ENCODE data around the gene HCFC1.
A peak's percentile ranks its signal among the peaks of the same experiment; 100 is the strongest.

The HCFC1 gene

DNA sequence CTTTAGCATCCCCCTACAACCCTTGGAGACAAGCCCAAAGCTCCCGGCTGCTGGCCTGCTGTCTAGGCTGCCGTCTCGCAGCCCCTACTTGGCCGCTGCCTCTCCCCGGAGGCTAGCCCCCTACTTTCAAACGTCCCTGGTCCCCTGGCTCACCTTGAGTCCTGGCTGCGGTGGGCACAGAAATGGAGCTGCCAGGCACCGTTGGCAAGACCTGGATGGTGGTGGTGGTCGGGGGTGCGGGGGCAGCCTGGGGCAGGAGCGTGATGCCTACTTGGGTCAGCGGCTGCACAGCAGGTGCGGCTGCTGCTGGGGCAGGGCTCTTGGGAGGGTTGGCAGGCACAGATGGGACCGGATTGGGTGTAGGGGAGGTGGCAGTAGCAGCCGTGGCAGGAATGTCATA lies 12.0 kb downstream of the HCFC1 start:
- DNase-seq (ENCODE audit: low read depth in 2 of 2, low spot score in 1 of 2): no peak

DNA sequence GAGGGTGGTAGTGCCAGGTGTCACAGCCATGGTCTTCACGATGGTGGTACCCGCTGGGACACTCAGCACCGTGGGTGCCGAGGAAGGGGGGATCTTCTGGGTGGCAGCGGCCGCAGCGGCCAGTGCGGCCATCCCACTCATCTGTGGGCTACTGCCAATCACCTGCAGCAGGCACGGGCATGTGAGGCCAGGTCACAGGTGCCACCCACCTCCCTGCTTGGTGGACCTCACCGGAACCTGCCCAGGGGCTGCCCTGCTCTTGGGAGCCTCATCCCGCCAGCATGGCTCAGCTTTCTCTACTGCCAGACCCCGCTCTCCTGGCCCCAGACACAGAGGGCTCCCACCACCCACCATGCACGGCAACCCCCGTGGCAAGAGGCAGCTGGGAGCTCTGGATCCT lies 13.0 kb downstream of the HCFC1 start:
- no peak for DNase-seq (ENCODE audit: low read depth in 2 of 2, low spot score in 1 of 2)

DNA sequence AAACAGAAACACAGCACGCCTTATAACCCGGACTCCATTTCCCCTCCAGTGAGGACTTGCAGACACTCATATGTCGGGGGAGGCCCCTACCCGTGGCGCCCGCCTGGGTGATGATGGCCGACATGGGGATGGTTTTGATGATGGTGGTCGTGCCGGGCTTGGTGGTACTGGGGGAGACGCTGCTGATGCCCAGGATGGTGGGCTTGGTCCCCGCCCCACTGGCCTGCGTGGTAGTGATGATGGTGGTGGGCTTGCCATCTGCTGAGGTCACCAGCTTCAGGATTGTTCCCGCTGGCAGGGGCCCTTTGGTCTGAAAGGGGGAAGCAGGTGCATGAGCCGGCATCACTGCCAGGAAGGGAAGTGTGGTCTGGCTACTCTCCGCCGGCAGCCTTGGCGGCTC lies 14.4 kb downstream of the HCFC1 start:
- DNase-seq (ENCODE audit: low read depth in 2 of 2, low spot score in 1 of 2): no peak

DNA sequence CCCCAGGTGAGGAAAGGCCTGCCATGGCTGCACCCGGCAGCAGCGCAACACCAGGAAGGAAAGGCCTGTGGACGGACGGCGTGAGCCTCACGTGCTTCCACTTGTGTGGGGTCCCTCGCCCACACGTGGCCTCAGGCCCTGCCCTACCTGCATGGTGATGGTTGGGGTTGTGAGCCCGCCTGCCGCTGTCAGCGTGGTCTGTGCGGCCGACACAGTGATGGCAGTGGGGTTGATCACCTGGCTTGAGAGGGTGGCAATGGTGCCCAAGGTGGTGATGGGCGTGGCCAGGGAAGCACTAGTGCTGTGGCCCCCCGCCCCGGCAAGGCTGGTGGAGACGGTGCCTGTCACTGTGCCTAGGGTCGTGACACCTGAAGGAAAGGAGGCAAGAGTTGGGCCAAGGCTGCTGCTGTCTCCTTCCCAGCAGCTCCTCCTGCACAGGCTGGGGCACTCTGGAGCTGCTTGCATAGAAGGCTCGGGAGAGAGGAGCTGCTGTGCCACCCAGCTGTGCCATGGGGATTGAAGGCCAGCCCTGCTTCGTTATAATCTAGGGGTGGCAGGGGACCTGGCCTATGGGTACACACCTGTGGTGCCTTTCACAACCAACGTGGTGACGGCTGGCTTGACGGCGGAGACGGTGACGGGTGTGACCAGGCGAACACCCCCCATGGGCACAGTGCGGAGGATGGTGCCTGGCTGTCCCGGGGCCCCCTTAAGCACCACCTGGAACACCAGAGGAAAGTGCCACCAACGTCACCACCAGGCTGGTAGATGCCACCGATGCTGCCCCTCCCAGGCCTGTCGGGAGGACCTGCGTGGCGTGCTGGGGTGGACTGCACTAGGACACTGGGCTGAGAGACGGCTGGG lies 15.3 kb downstream of the HCFC1 start:
- no peak for DNase-seq (ENCODE audit: low read depth in 2 of 2, low spot score in 1 of 2)

DNA sequence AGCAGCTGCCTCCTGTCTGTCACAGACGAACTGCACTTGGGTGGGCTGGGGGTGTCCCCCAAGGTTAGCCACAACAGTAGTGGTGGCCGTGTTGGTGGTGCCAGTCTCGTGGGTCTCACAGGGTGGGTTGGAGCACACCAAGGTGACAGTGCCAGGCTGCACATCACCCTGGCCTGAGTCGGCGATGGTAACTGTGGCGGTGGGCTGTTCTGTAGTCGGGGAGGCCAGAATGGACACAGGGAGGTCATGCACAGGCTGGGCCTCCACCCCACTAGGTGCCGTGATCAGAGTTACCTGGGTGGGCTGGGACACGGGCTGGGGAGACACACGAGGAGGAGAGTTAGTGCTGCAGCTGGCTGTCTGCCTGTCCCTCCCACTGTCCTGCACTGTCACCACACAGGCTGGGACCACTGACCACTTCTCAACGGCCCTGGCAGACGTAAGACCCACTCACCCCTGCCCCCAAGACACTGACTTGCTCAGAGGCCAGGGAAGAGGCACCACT lies 16.3 kb downstream of the HCFC1 start:
- DNase-seq (ENCODE audit: low read depth in 2 of 2, low spot score in 1 of 2): no peak

DNA sequence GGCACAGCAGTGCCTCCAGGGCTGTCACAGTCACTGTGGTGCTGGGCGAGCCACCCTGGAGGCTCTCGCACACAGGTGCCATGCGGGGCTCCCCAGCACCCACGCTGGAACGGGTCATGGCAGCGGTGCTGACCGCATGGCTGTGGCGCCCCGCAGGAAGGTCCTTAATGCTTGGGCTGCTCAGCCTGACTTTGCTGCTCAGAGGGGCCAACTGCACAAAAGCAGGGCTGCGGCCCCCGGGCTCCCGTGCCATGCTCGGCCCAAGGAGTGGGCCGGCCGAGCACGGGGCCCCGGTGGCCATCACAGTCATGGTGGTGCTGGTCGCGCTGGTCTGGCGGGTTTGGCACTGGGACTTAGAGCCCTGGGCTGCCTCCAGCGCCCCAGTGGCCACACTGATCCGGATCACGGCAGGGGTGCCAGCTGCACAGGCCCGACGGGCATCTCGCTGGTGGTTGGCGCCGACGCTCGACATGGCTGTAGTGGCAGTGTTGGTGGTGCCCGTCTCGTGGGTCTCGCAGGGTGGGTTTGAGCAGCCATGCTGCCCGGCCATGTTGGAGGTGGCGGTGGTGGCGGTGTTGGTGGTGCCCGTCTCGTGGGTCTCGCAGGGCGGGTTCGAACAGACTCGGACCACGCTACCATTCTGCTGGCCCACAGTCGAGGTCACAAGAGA lies 16.9 kb downstream of the HCFC1 start:
- DNase-seq (ENCODE audit: low read depth in 2 of 2, low spot score in 1 of 2): no peak

DNA sequence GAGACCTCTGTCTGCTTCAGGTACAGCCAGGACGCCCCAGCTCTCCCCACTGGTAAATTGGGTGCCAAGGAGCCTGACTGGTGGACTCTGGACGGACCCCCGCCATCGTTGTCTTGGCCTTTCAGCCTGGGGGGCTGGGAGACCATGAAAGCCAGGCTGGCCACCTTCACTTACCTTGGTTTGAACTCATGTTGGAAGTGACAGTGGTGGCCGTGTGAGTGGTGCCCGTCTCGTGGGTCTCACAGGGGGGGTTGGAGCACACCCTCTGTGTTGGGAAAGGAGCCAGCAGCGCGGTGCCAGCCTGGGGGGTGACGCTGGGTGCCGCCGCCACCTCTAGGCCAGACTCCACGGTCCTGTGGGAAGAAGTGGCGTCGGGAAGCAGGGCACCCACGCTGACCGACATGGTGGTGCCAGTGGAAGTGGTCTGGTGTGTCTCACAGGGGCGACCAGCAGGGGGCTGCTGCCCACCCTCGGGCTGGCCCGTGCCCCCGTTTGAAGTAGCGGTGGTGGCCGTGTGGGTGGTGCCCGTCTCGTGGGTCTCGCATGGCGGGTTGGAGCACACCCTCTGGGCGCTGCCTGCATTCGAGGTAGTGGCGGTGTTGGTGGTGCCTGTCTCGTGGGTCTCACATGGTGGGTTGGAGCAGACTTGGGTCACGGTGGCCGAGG lies 17.6 kb downstream of the HCFC1 start:
- no peak for DNase-seq (ENCODE audit: low read depth in 2 of 2, low spot score in 1 of 2)

DNA sequence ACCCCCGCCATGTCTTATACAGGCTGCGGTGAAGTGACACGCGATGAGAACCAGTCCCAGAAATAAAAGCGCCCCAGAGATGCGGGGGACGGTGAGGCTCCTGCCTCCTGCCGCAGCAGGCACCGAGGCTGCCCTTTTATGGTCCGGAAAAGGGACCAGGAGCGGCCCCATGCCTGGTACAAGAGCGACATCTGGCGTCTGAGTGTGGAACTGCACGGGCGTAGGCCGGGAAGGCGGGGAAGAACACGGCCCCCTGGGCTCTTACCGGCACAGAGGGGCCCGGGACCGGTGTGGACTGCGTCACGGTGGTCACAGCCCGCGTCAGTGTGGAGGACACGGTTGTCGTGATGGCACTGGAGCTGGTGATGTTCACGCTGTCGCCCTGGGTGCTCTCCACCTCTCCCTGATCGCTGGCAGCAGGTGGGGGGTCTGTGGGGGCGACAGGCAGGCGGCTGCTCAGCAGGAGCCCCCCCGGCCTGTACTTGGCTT lies 18.2 kb downstream of the HCFC1 start:
- peak; percentile 60 to 61 for DNase-seq (ENCODE audit: low read depth in 2 of 2, low spot score in 1 of 2)

DNA sequence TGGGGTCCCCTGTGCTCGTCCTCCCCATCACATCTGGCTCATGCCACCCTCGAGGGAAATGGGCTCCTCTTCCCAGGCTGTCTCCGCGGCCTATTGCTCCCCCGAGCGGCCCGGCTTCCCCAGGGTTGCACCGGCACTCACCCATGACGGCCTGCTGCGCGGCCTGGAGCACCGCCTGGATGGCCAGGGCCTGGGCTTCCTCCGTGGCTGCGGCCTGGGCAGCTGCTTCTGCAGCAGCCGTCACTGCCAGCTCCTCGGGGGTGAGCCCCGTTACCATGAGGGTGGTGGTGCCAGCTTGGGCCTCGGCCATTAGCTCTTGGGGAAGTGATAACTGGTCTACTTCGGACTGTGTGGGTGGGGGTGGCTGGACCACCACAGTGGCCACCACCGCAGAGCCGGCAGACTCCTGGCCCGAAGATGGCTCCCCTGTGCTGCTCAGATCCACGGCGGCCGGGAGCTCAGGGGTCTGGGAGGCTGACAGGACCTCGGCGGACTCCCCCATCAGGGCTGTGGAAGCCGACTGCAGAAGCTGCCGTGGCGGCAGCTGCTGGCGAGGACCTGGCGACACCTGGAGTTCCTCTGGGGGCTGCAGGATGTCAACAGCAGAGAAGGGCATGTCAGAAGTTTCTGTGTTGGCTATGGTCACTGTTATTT lies 19.1 kb downstream of the HCFC1 start:
- no peak for DNase-seq (ENCODE audit: low read depth in 2 of 2, low spot score in 1 of 2)

DNA sequence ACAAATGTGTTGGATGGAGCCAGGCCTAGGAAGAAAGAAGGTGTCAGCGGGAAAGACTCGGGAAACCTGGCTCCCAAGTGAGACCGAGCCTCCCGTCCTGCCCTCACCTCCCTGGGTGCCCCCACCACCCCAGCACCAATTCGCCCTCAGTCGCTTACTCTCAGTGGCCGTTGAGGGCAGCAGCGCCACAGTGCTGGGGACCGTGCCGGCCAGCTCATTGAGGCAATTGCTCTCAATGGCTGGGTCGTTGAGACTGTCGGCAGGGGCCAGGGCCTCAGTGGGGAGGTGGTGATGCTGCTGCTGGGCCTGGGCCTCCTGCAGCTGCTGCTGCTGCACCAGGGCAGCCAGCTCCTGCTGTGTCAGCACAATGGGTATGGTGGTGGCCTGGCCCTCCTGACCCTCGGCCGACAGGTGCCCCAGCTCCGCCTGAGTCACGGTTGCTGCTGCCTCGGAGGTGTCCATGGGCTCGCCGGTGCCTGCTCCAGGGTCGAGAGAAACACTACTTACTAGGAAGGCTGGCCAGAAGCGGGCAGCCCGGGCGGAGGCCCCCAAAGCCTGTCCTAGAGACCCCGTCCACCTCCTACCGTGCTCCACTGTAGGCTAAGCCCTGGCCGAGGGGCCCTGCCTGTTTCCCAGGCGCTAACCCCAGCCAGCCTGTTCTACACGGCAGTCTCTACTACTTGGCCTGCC lies 19.8 kb downstream of the HCFC1 start:
- DNase-seq (ENCODE audit: low read depth in 2 of 2, low spot score in 1 of 2): no peak

DNA sequence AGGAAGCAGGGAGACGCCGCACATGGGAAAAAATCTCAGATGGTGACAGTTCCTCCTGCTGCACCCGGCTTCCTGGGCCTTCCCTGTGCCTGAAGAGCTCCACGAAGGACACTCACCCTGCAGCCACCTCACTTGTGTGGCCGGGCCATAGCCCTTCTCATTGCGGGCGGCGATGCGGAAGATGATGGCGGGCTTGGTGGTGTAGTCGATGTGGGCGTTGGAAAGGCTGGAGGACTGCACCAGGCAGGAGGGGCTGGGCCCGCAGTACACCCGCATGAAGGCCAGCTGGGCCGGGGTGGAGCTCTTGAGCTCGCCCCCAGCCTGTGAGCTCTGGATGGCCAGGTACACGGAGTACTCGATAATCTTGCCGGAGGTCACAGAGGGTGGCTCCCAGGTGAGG lies 21.5 kb downstream of the HCFC1 start:
- DNase-seq (ENCODE audit: low read depth in 2 of 2, low spot score in 1 of 2): no peak

DNA sequence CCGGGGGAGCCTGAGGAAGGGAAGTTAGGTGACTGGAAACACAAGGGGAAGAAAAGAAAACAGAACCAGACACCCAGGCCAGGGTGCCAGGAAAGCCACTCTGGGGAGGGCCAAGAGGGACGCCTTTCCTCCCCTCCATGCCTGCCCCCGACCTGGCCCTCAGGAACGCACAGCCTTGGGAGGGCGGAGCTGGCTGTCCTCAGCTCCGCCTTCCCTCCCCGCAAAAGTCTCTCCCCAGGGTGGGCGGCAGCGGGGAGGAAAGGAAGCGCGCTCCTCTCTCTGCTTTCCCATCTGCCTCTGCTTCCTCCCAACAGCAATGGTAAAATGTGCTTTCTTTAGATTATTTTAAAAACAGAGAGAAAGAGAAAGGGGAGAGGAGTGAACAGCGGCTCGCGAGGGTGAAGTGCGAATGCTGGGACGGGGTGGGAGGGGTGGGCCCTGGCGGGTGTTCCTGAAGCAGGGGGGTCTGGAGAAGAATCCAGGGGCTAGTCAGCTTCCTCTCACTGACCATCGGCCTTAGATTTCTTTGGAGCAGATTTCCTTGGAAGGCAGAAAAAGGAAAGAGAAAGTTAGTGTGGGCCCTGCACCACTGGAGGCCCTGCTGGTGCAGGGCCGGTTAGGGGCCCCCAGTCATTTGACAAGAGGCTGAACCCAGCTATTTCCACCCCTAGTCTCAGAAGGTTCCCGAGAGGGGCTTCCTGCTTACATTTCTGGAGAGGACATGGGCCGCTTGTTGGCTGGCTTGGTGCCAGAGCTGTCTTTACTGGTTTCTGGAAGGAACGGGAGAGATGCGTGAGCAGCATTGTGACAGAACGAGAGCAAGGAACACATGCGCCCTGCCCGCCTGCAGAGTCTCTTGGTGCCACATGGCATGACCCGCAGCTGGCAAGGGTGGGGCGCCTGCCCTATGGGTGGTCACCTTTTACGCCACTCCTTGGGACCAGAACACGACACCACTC lies 22.5 kb downstream of the HCFC1 start:
- no peak for DNase-seq (ENCODE audit: low read depth in 2 of 2, low spot score in 1 of 2)

DNA sequence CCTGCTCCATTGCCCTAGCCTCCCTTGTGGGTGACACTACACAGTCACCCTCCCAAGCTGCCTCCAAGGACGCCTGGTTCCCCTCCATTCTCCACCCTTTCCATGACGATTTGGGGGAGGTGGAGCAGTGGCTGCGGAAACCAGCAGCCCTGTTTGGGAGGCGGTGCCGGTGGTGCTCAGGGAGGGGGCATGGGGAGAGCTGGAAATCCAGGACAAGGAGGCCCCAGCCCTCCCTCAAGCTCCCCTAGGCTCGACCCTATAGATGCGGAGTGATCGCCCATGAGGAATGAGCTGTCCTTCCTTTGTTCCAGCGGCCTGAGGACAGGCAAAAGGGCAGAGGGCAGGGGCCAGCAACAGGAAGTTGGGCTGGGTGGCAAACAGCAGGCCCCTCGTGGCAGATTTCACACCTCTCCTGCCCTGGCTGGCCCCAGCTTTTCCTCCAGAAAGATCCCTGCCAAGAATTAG lies 23.6 kb downstream of the HCFC1 start:
- DNase-seq (ENCODE audit: low read depth in 2 of 2, low spot score in 1 of 2): no peak

DNA sequence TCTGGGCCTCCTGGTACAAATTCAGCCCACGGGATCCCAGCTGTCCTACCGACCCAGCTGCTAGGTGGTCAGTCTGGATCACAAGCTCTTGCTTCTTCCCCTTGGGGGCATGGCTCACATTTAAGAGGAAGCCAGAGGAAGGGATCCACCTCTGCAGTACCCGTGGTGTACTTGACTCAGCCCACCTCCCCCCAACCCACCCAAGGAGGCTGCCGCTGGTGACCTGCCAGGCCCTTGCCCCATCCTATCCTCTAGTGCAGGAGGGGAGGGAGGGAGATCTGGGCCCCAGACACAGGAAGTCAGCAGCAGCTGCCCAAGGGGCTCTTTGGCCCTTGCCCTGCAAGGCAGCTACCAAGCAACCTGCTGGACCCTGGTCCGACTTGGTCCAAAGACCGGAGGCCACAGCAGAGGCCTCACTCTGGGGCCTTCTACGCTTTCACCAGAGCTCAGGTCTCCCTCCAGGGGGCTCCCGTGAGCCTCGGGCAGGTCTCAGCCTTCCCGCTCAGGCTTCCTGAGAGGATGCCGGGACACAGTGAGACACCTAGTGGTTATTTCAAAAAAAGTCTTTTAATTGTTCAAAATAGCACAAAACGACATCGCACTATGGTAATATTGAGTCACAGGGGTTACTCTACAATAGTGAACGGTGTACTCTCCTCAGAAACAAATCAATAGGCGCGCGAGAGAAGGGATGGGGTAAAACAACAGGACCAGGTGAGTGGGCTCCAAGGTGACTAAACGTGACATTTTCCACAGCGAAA lies 24.4 kb downstream of the HCFC1 start:
- peak in 1 of 2 donors; percentile 64 for DNase-seq (ENCODE audit: low read depth in 2 of 2, low spot score in 1 of 2)

DNA sequence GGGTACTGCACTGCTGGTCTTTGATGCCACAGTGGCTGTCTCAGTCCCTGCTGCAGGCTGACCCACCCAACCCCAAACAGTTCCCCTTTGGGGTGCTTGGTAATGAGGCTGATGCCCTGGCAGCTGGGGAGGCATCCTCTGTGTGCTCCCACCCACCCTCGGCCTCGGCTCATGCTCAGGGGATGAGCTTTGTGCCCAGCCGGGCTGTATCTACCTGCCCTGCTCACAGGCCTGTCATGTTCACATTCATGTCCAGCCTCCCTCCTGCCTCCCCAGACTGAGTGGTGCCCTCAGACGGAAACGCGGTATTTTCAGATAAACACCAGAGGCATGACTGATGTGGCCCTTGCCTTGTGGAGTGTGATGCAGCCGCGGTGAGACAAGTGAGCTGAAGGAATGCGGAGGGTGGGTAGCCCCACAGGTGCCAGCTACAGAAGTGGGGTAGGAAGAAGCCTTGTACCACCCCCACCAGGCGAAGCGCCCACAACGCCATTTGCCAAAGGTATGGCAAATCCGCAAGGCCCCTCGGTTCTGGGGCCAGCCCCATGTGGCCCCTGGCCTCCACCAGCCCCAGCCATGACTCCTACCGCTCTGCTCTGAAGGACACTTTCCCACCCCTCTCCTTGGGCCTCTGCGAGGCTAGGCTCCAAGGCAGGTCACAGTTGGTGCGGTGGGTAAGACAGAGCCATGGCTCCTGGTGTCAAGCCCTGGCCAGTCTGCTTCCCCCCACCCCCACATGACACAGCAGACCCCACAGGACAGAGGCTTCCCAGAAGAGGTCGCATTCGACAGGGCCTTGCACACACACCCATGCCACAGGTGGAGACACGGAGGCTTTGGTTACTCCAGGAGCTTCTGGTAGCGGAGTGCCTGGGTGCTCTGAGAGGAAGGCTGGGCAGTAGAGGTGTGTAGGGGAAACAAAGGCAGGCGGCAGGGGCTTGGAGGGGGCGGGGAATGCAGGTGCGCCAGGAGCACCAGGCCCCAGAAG lies 25.4 kb downstream of the HCFC1 start:
- no peak for DNase-seq (ENCODE audit: low read depth in 2 of 2, low spot score in 1 of 2)

DNA sequence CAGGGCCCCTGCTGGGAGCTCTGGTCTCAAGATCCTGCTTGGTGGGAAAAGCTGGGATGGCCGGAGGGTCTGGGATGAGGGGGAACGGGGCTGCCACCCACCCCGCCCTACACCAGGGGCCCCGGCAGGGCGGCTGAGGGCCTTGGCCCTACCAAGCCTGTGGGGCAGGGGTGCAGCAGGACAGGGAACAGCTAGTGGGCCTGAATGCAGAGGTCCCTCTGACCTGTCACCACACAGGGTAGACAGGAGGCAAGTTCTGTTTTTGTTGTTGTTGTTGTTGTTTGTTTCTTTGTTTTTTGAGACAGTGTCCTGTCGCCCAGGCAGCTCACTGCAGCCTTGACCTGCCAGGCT lies 26.8 kb downstream of the HCFC1 start:
- no peak for DNase-seq (ENCODE audit: low read depth in 2 of 2, low spot score in 1 of 2)

DNA sequence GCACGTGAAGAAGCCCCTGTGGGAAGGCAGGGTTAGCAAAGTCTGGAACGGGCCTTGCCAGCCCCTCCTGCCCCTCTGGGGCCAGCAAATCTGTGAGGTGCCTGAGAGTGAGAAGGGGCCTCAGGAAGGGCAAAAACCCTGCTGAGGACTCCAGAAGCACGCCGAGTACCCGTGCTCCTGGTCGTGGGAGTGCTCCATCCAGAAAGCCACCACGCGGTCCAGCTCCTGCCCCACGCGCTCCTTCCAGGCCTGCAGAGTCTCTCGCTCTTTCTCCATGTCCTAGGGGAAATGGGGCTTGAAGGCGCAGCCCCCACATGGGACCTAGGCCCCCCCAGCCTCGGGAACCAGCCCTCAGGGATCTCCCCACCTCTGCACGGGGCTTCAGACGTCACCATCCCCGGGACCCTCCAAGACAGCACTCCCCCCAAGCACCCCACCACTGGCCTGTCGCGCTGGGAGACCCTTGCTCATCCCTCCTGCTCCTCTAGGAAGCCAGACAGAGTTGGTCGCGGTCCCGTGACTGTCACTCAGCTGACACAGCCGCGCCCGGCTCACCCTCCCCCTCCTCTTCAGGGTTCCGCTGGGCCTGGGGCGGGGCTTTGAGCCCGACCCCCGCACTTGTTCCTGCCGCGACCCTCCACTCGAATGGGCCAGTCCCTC lies 27.3 kb downstream of the HCFC1 start, which contains the start of gene RENBP:
RENBP (minus strand) TSS at position 504 of the 660 bp plus-strand sequence; CDS start at position 471, 33 bp downstream.
- no peak for DNase-seq (ENCODE audit: low read depth in 2 of 2, low spot score in 1 of 2)

All from stimulated activated CD8-positive, alpha-beta memory T cell treated with anti-CD3 and anti-CD28 coated beads, Interleukin-4, amount 100 ng/mL, for 1 hour (primary cell).